ENCODE measurements around the gene STXBP6. TPM values are rescaled to one million over a fixed set of nuclear protein-coding genes. Genes with fewer than 3 reads are reported as not detected.

STXBP6 gene
- total and polyA plus RNA-seq, 7 donors, result 7.1 to 32.8 (median 14.3) TPM

- Histone ChIP-seq H3K36me3 (no peaks in the 10 kb centered on the region), H3K9me3 (no peaks in the 10 kb centered on the region), H3K4me1 (peaks cover 0 to 23% (median 6%) of the 10 kb centered on the region in 4 donors), H3K4me3 (no peak overlapping the region), H3K27me3 (no peaks in the 10 kb centered on the region), H3K27ac (no peak overlapping the region)
- DNase-seq, result no peak
- TF ChIP-seq POLR2A (IDR thresholded peaks at IDR 0.05) (no peak), CTCF (IDR thresholded peaks at IDR 0.05) (no peak), EP300 (IDR thresholded peaks at IDR 0.05) (no peak), POLR2AphosphoS5 (IDR thresholded peaks at IDR 0.05) (no peak)
- intact Hi-C loops (cut with DNase I), result no loop called here
- WGBS, 2 donors, result 68 to 80% methylated on average over 6 of the region's 6 CpGs
These were observed 52.8 kb downstream of the STXBP6 start for GRCh38 chr14:24996930-24997725.

- H3K27ac ChIP-seq, result no peak overlapping the region
- no peak overlapping the region for H3K4me3 ChIP-seq
- intact Hi-C loops (cut with DNase I), result no loop called here
- no peaks in the 10 kb centered on the region for H3K9me3 ChIP-seq
- 93 to 94% methylated on average over 4 of the region's 4 CpGs for WGBS, 2 donors
- DNase-seq, result no peak
- peaks cover 0 to 18% (median 6%) of the 10 kb centered on the region in 4 donors for H3K4me1 ChIP-seq
- no peak for TF ChIP-seq CTCF (IDR thresholded peaks at IDR 0.05)
- TF ChIP-seq POLR2A (IDR thresholded peaks at IDR 0.05), result no peak
- no peak for TF ChIP-seq EP300 (IDR thresholded peaks at IDR 0.05)
- no peak for TF ChIP-seq POLR2AphosphoS5 (IDR thresholded peaks at IDR 0.05)
- no peaks in the 10 kb centered on the region for H3K27me3 ChIP-seq
- no peaks in the 10 kb centered on the region for H3K36me3 ChIP-seq
These were observed 54.9 kb downstream of the STXBP6 start for GRCh38 chr14:24995016-24995415.

- no peak for DNase-seq
- H3K27me3 ChIP-seq, result no peaks in the 10 kb centered on the region
- no peaks in the 10 kb centered on the region for H3K9me3 ChIP-seq
- TF ChIP-seq POLR2A (IDR thresholded peaks at IDR 0.05), result no peak
- no peak for TF ChIP-seq EP300 (IDR thresholded peaks at IDR 0.05)
- no peak for TF ChIP-seq POLR2AphosphoS5 (IDR thresholded peaks at IDR 0.05)
- H3K4me3 ChIP-seq, result no peak overlapping the region
- H3K36me3 ChIP-seq, result no peaks in the 10 kb centered on the region
- H3K4me1 ChIP-seq, result peaks cover 0 to 24% (median 6%) of the 10 kb centered on the region in 4 donors
- intact Hi-C loops (cut with DNase I), result no loop called here
- no peak overlapping the region for H3K27ac ChIP-seq
These were observed 56.3 kb downstream of the STXBP6 start for GRCh38 chr14:24993631-24994030.

GRCh38 chr14:24992624-24993360, 57.2 kb downstream of the STXBP6 start:
- intact Hi-C loops (cut with DNase I), result no loop called here
- H3K36me3 ChIP-seq, result no peaks in the 10 kb centered on the region
- no peaks in the 10 kb centered on the region for H3K27me3 ChIP-seq
- no peak for DNase-seq
- H3K9me3 ChIP-seq, result no peaks in the 10 kb centered on the region
- H3K27ac ChIP-seq, result no peak overlapping the region
- TF ChIP-seq POLR2A (IDR thresholded peaks at IDR 0.05), result no peak
- no peak for TF ChIP-seq CTCF (IDR thresholded peaks at IDR 0.05)
- TF ChIP-seq EP300 (IDR thresholded peaks at IDR 0.05), result no peak
- TF ChIP-seq POLR2AphosphoS5 (IDR thresholded peaks at IDR 0.05), result no peak
- H3K4me1 ChIP-seq, result peaks cover 0 to 24% (median 6%) of the 10 kb centered on the region in 4 donors
- WGBS, 2 donors, result 89 to 90% methylated on average over 5 of the region's 5 CpGs
- no peak overlapping the region for H3K4me3 ChIP-seq

GRCh38 chr14:24991821-24992220, 58.1 kb downstream of the STXBP6 start:
- H3K27me3 ChIP-seq, result no peaks in the 10 kb centered on the region
- TF ChIP-seq CTCF (IDR thresholded peaks at IDR 0.05), result no peak
- TF ChIP-seq EP300 (IDR thresholded peaks at IDR 0.05), result no peak
- TF ChIP-seq POLR2A (IDR thresholded peaks at IDR 0.05), result no peak
- TF ChIP-seq POLR2AphosphoS5 (IDR thresholded peaks at IDR 0.05), result no peak
- no peaks in the 10 kb centered on the region for H3K9me3 ChIP-seq
- H3K36me3 ChIP-seq, result no peaks in the 10 kb centered on the region
- intact Hi-C loops (cut with DNase I), result no loop called here
- no peak overlapping the region for H3K27ac ChIP-seq
- no peak overlapping the region for H3K4me3 ChIP-seq
- WGBS, 2 donors, result 78 to 86% methylated on average over 6 of the region's 6 CpGs
- peaks cover 0 to 24% (median 6%) of the 10 kb centered on the region in 4 donors for H3K4me1 ChIP-seq
- DNase-seq, result no peak
